Cerebellar cortex (tissue), 1 donor: Measurements from ENCODE around the gene CYBC1.
"Not testable (repeated sequence)": the region's sequence is repeated elsewhere in the genome, so short reads cannot be mapped to it uniquely, and the experiment has no call there.

Experiments used
- DNase-seq: peaks from one replicate; pipeline ENCODE4 v3.0.0-alpha.2; 2015; ENCODE audit warnings: low spot score

The CYBC1 gene

DNA sequence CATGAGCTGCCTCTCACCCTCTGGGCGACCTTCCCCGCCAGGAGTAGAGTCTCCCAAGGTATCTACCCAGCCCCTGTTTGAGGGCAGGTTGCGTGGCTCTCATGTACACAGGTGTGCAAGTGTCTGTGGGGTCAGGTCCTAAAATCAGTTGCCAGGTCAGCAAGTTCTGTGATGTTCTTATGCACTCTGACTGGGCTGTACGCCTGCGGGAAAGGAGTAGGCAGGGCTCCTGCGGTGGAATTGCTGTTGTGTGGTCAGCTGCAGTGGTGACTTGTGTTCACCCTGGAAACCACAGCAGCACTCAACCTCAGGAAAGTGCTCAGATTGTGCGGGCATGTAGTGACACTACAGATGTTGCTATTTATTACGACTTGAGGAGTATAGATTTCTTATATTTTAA, 27.4 kb upstream of the CYBC1 start:
- DNase-seq = no peak

GRCh38 chr17:82475458-82475857, 24.9 kb upstream of the CYBC1 start:
- no peak for DNase-seq

DNA sequence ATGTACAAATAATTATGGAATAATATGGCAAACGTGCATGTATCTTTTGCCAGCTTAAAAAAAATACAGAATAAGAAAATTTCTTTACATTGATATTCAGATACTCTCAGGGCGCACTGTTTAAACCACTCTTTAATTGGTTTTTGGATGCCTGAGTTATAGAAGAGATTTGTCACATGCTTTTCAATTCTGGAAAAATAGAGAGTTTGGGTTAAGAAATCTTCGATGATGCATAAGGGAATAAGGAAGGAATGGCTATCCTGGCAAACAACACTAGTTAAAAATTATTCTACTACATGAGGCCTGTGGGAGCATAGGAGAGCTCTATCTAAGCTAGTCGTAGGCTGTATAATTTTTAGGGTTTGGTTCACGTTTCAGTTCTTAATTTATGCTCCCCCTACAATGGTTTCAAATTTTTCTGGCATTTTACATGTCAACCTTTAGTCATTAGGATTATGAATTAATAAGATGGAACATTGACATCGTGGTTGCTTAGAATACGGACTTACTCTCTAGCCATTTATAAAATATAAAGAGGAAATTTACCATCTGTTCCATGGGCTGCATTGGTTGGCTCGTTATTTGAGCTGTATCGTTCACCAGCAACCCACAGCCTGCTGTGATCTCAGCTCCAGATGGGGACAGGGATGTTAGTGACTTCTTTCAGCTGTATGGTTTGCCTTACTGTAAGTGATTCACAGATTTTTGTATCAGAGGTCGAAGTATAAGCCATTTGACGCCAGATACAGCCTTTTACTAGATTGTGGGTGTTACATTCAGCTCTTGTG, 23.9 kb upstream of the CYBC1 start:
- no peak for DNase-seq

DNA sequence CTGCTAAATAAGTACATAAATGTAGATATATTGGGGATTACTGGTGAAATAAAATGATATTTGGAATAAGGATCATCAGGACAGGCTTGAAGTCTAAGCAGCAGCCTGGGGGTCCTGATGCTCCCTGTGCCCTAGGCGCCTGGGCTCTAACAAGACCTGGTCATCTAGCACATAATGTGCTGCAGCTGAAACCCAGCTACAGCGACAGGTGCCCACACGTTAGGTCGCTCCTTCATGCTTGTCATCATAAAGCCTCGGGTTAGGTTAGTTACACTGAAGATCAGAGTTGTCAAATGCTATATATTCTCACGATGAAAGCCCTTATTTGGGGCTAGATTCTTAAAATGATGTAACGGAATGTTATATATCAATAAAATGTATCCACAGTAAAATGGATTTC, 19.5 kb upstream of the CYBC1 start:
- DNase-seq = no peak

DNA sequence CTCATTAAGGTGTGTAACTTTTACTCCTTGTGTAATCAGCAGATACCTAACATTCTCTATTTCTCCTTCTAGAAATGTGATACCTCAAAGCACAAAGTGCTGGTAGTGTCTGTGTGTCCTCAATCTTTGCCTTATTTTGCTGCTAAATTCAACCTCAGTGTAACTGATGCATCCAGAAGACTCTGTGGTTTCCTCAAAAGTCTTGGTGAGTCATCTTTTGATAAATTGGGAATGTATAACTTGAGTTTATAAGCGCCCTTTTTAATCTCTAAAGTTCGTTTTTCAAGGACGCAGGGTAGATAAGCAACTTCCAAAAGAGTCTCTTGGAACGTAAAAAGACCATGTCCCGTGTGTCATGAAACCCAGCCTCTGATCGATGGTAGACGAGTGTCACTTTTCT, 18.1 kb upstream of the CYBC1 start:
- no peak for DNase-seq

DNA sequence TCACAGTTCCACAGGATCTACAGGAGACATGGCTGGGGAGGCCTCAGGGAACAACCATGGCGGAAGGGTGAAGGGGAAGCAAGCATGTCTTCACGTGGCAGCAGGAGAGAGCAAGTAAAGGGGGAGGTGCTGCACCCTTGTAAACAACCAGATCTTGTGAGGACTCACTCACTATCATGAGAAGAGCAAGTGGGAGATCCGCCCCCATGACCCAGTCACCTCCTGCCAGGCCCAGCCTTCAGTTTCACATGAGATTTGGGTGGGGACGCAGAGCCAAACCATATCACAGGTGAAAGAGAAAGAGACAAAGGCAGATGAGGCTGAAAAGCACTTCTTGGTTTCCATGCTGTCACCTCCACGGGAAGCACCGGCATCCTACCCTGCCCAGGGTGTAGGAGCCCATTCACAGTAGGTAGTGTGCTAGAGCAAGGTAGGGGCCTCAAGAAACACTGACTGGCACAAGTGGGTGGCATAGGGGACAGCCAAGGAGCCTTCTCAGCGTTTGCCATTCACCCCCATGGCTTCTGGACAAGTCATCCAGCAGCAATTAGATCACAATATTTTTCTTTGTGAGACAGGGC, 14.6 kb upstream of the CYBC1 start:
- no peak for DNase-seq

- no peak for DNase-seq
These were observed 14.0 kb upstream of the CYBC1 start for GRCh38 chr17:82464567-82464929.

DNA sequence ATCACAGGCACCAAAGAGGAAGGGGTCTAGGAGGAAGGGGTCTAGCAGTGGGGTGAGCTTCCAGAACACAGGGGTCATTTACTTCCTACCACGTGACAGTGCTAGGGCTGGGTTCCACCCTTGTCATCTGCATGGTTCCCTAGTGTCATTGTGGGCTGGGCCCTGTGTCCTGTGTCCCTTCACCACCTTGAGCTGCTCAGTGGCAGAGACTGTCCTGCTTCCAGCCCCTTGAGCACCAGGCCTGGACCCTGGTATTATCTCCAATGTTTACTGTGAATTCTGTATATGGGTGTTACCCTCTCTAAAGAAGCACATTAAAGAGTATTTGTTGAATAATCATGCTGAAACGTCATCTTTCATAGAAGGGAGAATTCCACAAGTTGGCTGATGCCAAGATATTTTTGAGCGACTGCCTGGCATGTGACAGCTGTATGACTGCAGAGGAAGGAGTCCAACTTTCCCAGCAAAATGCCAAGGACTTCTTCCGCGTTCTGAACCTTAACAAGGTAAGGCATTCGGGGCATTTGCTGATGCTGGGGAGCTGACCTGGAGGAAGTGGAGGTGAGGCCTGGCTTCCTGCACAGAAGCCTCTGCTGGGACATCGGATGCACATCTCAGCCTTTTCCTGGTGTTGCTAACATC, 13.5 kb upstream of the CYBC1 start:
- DNase-seq = no peak

GRCh38 chr17:82463391-82463790, 12.8 kb upstream of the CYBC1 start:
- no peak for DNase-seq

DNA sequence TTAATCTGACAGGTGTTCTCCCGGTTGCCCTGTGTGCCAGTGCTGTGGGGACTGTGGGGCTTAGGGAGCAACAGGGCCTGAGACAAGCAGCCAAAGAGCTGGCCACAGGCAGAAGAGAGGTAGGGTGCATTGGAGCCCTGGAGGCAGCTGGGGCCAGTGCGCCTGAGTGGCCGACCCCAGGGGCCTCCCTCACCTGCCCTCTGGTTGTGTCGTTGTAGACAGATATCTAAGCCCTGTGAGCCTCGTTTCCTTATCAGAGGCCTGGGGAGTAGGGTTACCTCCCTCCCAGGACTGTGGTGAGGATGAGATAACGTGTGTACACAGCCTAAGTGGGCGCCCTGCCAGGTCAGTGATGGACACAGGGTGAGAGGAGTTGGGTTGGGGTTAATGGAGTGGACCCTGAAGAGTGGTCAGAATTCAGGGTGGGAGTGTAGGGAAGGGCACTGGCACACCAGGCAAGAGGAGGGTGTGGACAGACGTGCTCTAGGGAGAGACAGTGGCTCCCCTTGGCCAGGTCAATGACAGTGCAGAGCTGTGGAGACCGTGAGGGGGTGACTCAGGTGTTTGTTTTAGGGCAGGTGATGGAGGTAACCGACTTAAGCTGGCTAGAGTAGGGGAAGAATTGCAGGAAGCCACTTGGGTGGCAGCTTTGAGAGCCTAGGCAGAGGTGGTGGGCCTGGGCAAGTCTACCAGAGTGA, 11.4 kb upstream of the CYBC1 start:
- DNase-seq = no peak

GRCh38 chr17:82459936-82460335, 9.4 kb upstream of the CYBC1 start:
- not testable (repeated sequence) for DNase-seq

- no peak for DNase-seq
These were observed 8.4 kb upstream of the CYBC1 start for GRCh38 chr17:82458885-82459424.

- DNase-seq = peak; percentile 99
These were observed 7.8 kb upstream of the CYBC1 start, which contains the start of gene NARF for GRCh38 chr17:82458179-82458884. TSS of gene NARF (plus strand) at chr17:82458741. CDS start at chr17:82458804, 63 bp downstream.

GRCh38 chr17:82457929-82458178, 7.3 kb upstream of the CYBC1 start:
- DNase-seq = no peak

DNA sequence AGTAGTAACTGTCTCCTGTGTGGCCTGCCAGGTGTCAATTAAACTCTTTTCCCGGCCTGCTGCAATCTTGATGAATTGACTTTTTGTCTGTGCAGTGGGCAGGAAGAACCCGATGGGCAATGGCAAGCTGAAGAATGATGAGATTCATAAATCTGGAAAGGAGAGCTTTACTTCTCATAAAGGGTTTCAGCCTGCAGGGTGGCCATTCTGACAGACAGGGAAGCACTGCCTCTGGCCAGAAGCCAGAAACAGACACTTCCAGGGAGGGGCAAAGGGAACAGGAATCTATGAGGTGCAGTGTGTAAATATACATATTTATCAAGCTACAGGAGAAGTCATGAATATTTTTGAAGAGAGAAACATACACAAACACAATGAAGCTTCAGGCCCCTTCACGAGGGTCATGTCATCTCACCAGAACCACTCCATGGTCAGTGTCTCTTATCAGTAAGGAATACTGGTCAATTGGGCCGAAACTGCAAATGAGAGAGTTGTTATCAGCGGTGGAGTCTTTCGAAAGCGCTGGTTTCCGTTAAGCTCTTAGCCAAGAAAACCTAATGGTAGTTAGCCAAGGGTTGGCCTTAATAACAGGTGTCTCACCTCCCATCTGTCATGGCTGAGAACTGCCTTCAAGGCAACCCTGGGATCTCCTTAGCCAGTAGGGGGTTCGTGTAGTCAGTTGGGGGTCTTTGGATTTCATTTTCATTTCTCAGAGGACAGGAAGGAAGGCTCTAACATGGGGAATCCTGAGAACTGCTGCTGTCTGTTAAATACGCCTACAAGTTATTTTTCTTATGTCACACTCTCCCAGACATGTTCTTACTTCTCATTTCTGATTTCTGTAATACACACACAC, 6.7 kb upstream of the CYBC1 start:
- no peak for DNase-seq

DNA sequence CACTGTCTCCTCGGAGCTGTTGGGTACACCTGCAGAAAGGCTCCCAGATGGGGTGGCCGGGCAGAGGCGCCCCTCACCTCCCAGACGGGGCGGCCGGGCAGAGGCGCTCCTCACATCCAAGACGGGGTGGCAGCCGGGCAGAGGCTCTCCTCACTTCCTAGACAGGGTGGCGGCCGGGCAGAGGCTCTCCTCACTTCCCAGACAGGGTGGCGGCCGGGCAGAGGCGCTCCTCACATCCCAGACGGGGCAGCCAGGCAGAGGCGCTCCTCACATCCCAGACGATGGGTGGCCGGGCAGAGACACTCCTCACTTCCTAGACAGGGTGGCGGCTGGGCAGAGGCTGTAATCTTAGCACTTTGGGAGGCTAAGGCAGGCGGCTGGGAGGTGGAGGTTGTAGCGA, 3.2 kb upstream of the CYBC1 start:
- DNase-seq = not testable (repeated sequence)

- not testable (repeated sequence) for DNase-seq
These were observed 2.6 kb upstream of the CYBC1 start for GRCh38 chr17:82453151-82453550.

- no peak for DNase-seq
These were observed 1.6 kb upstream of the CYBC1 start for GRCh38 chr17:82452162-82452561.

- DNase-seq = no peak
These were observed 632 bp downstream of the CYBC1 start for GRCh38 chr17:82449883-82450356.

DNA sequence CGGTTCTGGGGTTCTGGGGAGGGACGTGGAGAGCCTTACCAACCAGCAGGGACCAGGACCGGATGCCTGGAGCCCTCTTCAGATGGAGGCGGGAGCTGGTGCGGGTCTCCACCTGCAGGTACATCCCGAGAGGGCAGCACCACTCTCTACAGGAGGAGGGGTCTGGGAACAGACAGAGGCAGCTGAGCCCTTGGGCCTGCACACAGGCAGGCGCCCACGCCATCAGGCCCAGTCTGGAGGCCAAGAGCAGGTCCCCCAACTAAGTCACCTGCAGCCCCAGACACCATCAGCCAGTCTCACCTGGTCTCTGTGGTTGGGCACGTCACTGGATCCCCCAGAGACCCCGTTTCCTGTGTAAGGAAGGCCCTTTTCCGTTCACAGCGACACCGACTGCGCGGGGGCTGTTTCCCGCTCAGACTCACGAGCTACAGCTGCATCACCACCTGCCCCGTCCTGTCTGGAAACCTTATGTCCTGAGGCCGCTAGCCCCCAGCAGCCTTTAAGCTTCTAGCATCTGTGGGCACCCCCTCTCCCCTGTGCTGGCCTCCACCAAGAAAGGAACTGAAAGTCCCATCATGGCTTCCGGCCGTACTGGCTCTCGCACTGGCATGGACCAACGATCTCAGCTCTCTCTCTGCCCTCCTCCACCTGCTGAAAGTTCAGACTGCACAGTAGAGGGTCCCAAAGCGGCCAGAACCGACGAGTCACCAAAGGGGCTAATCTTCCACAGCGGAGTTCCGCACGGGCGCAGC, 1.2 kb downstream of the CYBC1 start:
- DNase-seq = no peak
